ENCODE results near the gene SPINK9. TPM values are rescaled to one million over a fixed set of nuclear protein-coding genes. Genes with fewer than 3 reads are reported as not detected.

The SPINK9 gene
- total and polyA plus RNA-seq, 2 experiments from 2014 or later = not detected

DNA sequence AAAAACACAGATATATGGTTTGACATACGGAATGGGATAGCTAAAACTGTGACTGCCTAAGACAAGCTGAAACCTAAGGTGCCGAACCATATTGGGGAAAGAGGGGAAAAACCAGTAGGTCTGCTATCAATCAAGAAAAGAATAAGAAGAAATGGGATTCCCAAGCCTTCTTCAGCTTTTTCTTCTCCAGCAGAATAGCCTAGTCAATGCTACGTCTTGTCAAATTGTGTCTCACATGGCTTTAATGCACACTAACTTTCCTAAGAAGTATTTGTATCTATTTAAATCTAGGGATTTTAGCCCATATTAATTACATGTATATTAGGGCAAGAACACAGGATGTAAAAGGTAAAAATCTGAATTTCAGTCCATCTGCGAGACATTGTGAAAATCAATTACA is 47.6 kb downstream of the SPINK9 start (continued):
- TF ChIP-seq, protein P1, sequence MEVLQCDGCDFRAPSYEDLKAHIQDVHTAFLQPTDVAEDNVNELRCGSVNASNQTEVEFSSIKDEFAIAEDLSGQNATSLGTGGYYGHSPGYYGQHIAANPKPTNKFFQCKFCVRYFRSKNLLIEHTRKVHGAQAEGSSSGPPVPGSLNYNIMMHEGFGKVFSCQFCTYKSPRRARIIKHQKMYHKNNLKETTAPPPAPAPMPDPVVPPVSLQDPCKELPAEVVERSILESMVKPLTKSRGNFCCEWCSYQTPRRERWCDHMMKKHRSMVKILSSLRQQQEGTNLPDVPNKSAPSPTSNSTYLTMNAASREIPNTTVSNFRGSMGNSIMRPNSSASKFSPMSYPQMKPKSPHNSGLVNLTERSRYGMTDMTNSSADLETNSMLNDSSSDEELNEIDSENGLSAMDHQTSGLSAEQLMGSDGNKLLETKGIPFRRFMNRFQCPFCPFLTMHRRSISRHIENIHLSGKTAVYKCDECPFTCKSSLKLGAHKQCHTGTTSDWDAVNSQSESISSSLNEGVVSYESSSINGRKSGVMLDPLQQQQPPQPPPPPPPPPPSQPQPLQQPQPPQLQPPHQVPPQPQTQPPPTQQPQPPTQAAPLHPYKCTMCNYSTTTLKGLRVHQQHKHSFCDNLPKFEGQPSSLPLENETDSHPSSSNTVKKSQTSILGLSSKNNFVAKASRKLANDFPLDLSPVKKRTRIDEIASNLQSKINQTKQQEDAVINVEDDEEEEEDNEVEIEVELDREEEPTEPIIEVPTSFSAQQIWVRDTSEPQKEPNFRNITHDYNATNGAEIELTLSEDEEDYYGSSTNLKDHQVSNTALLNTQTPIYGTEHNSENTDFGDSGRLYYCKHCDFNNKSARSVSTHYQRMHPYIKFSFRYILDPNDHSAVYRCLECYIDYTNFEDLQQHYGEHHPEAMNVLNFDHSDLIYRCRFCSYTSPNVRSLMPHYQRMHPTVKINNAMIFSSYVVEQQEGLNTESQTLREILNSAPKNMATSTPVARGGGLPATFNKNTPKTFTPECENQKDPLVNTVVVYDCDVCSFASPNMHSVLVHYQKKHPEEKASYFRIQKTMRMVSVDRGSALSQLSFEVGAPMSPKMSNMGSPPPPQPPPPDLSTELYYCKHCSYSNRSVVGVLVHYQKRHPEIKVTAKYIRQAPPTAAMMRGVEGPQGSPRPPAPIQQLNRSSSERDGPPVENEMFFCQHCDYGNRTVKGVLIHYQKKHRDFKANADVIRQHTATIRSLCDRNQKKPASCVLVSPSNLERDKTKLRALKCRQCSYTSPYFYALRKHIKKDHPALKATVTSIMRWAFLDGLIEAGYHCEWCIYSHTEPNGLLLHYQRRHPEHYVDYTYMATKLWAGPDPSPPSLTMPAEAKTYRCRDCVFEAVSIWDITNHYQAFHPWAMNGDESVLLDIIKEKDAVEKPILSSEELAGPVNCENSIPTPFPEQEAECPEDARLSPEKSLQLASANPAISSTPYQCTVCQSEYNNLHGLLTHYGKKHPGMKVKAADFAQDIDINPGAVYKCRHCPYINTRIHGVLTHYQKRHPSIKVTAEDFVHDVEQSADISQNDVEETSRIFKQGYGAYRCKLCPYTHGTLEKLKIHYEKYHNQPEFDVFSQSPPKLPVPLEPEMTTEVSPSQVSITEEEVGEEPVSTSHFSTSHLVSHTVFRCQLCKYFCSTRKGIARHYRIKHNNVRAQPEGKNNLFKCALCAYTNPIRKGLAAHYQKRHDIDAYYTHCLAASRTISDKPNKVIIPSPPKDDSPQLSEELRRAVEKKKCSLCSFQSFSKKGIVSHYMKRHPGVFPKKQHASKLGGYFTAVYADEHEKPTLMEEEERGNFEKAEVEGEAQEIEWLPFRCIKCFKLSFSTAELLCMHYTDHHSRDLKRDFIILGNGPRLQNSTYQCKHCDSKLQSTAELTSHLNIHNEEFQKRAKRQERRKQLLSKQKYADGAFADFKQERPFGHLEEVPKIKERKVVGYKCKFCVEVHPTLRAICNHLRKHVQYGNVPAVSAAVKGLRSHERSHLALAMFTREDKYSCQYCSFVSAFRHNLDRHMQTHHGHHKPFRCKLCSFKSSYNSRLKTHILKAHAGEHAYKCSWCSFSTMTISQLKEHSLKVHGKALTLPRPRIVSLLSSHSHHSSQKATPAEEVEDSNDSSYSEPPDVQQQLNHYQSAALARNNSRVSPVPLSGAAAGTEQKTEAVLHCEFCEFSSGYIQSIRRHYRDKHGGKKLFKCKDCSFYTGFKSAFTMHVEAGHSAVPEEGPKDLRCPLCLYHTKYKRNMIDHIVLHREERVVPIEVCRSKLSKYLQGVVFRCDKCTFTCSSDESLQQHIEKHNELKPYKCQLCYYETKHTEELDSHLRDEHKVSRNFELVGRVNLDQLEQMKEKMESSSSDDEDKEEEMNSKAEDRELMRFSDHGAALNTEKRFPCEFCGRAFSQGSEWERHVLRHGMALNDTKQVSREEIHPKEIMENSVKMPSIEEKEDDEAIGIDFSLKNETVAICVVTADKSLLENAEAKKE (CRISPR knock-in tag; IDR thresholded peaks at IDR 0.05) = no peak
- no peak for TF ChIP-seq ZNF114 (CRISPR knock-in tag; IDR thresholded peaks at IDR 0.05)

DNA sequence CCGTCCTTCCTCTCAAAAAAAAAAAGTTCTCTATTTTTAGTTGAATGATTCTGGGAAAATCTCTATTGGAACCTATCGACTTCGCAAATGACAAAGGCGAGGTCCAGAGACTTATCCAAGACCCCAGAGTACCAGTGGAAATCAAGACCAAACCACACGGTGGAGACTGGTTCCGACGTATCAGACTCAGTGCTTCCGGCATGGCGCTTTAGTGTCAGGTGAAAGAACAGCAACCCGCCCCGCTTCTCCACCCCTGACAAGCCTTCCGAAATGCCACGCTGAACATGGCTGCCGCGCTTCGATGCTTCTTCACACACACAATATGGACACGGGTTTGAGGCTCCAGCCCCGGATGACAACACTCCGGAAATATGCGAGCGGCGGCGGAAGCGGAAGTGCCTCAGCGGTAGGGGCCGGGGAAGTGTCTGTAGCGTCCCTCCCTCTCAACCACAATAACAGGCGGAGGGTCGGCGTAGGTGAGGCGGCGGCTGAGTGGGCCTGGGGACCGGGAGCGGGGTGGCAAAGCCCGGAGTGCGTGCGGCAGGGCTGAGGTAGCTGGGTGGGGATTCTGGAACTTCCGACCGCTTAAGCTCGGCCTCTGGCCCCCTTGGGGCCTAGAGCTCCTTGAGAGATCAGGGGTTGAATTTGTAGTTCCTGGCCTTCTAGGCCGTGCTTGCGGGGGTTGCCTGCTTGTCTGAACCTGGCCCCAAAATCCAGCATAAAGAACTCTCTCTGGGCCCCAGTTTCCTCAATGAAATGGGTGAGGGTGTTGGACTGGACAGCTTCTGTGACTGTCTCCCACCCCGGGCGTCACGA is 48.4 kb downstream of the SPINK9 start, which contains the start of gene FBXO38:
Gene FBXO38 (plus strand): TSS at position 395 of the 816 bp plus-strand sequence. CDS start 10,819 bp downstream, outside the sequence.
- H3K4me2 ChIP-seq = peak within 1 kb of the TSS; percentile 93
- peak within 1 kb of the TSS; percentile 70 for H2AFZ ChIP-seq
- H3K79me2 ChIP-seq (replicated peaks; ENCODE audit: insufficient read depth) = peaks cover 49% of the 10 kb centered on the region
- H3K4me3 ChIP-seq = peak within 1 kb of the TSS; percentile 91
- H3K9me2 ChIP-seq (ENCODE audit: insufficient read depth) = no peaks in the 10 kb centered on the region
- Mint-ChIP-seq H3K36me3 (ENCODE audit: low read depth) (peaks cover 6% of the 10 kb centered on the region; the same call in 1 of the 3 replicates), H3K9me3 (peaks cover 1% of the 10 kb centered on the region; the same call in 1 of the 3 replicates), H3K27me3 (ENCODE audit: insufficient read depth, low read depth, poor library complexity) (no peaks in the 10 kb centered on the region), H3K4me3 (peak within 1 kb of the TSS; percentile 98), H3K27ac (peak within 1 kb of the TSS; percentile 97), H3K4me1 (peaks cover 19% of the 10 kb centered on the region)
- DNase-seq (ENCODE audit: low spot score) (peak; percentile 99), ATAC-seq (peak; percentile 99)
- H3F3A ChIP-seq (replicated peaks; ENCODE audit: low read depth) = no peaks in the 10 kb centered on the region
- no peaks in the 10 kb centered on the region for H3K36me3 ChIP-seq (ENCODE audit: insufficient read depth)
- 0 out of 2 replicates have a peak, but pooled peaks cover 4% of the 10 kb centered on the region for H4K20me1 ChIP-seq (replicated peaks; ENCODE audit: insufficient read depth)
- no peaks in the 10 kb centered on the region for H3K27me3 ChIP-seq (ENCODE audit: insufficient read depth)
- H3K4me1 ChIP-seq (ENCODE audit: insufficient read depth) = peaks cover 19% of the 10 kb centered on the region; the same call in 1 of the 2 replicates
- TF ChIP-seq, protein P2, sequence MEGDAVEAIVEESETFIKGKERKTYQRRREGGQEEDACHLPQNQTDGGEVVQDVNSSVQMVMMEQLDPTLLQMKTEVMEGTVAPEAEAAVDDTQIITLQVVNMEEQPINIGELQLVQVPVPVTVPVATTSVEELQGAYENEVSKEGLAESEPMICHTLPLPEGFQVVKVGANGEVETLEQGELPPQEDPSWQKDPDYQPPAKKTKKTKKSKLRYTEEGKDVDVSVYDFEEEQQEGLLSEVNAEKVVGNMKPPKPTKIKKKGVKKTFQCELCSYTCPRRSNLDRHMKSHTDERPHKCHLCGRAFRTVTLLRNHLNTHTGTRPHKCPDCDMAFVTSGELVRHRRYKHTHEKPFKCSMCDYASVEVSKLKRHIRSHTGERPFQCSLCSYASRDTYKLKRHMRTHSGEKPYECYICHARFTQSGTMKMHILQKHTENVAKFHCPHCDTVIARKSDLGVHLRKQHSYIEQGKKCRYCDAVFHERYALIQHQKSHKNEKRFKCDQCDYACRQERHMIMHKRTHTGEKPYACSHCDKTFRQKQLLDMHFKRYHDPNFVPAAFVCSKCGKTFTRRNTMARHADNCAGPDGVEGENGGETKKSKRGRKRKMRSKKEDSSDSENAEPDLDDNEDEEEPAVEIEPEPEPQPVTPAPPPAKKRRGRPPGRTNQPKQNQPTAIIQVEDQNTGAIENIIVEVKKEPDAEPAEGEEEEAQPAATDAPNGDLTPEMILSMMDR (conservative IDR thresholded peaks at IDR 0.05; ENCODE audit: low read depth in 2 of 2) = peak; percentile 15 to 26; a peak in 1 of 4 replicates
- TF ChIP-seq POLR2AphosphoS5 (IDR thresholded peaks at IDR 0.05; ENCODE audit: low read depth) (peak; percentile 92), JUNB (IDR thresholded peaks at IDR 0.05; ENCODE audit: unreplicated experiment) (no peak)
- TF ChIP-seq, protein P3, sequence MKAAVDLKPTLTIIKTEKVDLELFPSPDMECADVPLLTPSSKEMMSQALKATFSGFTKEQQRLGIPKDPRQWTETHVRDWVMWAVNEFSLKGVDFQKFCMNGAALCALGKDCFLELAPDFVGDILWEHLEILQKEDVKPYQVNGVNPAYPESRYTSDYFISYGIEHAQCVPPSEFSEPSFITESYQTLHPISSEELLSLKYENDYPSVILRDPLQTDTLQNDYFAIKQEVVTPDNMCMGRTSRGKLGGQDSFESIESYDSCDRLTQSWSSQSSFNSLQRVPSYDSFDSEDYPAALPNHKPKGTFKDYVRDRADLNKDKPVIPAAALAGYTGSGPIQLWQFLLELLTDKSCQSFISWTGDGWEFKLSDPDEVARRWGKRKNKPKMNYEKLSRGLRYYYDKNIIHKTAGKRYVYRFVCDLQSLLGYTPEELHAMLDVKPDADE (IDR thresholded peaks at IDR 0.05) = peak; percentile 95
- peak within 1 kb of the TSS; percentile 85 for H3K27ac ChIP-seq (ENCODE audit: low read depth)

All from GM23338 (cell line).